GM23248 (cell line): Measurements from ENCODE around the gene EPHB4. TPM values are rescaled to one million over a fixed set of nuclear protein-coding genes. Genes with fewer than 3 reads are reported as not detected.
"Not testable (repeated sequence)": the region's sequence is repeated elsewhere in the genome, so short reads cannot be mapped to it uniquely, and the experiment has no call there.

Experiments
- DNase-seq: peaks from one replicate; pipeline ENCODE4 v3.0.0-alpha.2; 2015
- H2AFZ ChIP-seq: fragments of 200-600 bp; sonication (generic); 2 replicates; pipeline ENCODE4 v1.6.1; 2016; ENCODE audit warnings: antibody characterized with exemption
- H3F3A ChIP-seq: fragments of 200-600 bp; sonication (generic); 2 replicates; pipeline ENCODE4 v1.6.1; 2016; ENCODE audit warnings: mild to moderate bottlenecking, antibody characterized with exemption, mixed run types; ENCODE audit not compliant: insufficient read depth
- H3K27ac ChIP-seq: fragments of 200-600 bp; sonication (generic); 2 replicates; pipeline ENCODE4 v1.5.1; 2016; ENCODE audit warnings: mild to moderate bottlenecking
- H3K27me3 ChIP-seq: fragments of 200-600 bp; sonication (generic); replicated peaks from 2 replicates; pipeline ENCODE4 v1.6.1; 2016; ENCODE audit warnings: mild to moderate bottlenecking; ENCODE audit not compliant: insufficient read depth
- H3K36me3 ChIP-seq: fragments of 200-600 bp; sonication (generic); 2 replicates; pipeline ENCODE4 v1.6.1; 2016; ENCODE audit warnings: low read depth, mild to moderate bottlenecking
- H3K4me1 ChIP-seq: fragments of 200-600 bp; sonication (generic); 2 replicates; pipeline ENCODE4 v1.6.1; 2016; ENCODE audit warnings: mild to moderate bottlenecking; ENCODE audit not compliant: insufficient read depth
- H3K4me2 ChIP-seq: fragments of 200-600 bp; sonication (generic); one replicate; pipeline ENCODE4 v1.6.1; 2016; ENCODE audit warnings: mild to moderate bottlenecking; ENCODE audit not compliant: unreplicated experiment
- H3K4me3 ChIP-seq: fragments of 200-600 bp; sonication (generic); 2 replicates; pipeline ENCODE4 v1.5.1; 2016; ENCODE audit warnings: mild to moderate bottlenecking
- H3K79me2 ChIP-seq: fragments of 200-600 bp; sonication (generic); 2 replicates; pipeline ENCODE4 v1.6.1; 2016; ENCODE audit warnings: mild to moderate bottlenecking; ENCODE audit not compliant: insufficient read depth
- H3K9ac ChIP-seq: fragments of 200-600 bp; sonication (generic); 2 replicates; pipeline ENCODE4 v1.6.1; 2016; ENCODE audit warnings: mild to moderate bottlenecking
- H3K9me2 ChIP-seq: fragments of 200-600 bp; sonication (generic); 2 replicates; pipeline ENCODE4 v1.6.1; 2016; ENCODE audit warnings: mixed run types, mild to moderate bottlenecking, moderate library complexity; ENCODE audit not compliant: insufficient read depth
- H3K9me3 ChIP-seq: fragments of 200-600 bp; sonication (generic); one replicate; pipeline ENCODE4 v1.6.1; 2017; ENCODE audit warnings: low read depth
- H4K20me1 ChIP-seq: fragments of 200-600 bp; sonication (generic); 2 replicates; pipeline ENCODE4 v1.6.0; 2016; ENCODE audit not compliant: insufficient read depth
- EZH2 ChIP-seq: fragments of 200-600 bp; sonication (generic); IDR thresholded peaks from 2 replicates; pipeline ENCODE4 v1.6.1; 2018; ENCODE audit warnings: antibody characterized with exemption, mild to moderate bottlenecking; ENCODE audit not compliant: insufficient read depth, poor library complexity, severe bottlenecking
- EZH2phosphoT487 ChIP-seq: fragments of 200-600 bp; sonication (generic); IDR thresholded peaks from 2 replicates; pipeline ENCODE4 v1.6.1; 2018; ENCODE audit warnings: antibody characterized with exemption, moderate library complexity, mild to moderate bottlenecking, low read depth; ENCODE audit not compliant: insufficient read depth
- WGBS, 2 experiments: methylation state at CpG; one replicate each; pipeline ENCODE4 v1.1.6; 2015 to 2017; ENCODE audit warnings: low lambda C conversion rate in 2 of 2, low coverage in 1 of 2; ENCODE audit errors: missing lambda C conversion rate in 2 of 2; 5-methylcytosine and 5-hydroxymethylcytosine counted together
- in situ Hi-C: fragments of 300-500 bp; cut with MboI; formaldehyde crosslinking; loops from 2 replicates; pipeline ENCODE4 v1.15.0; 2020
- polyA plus RNA-seq: library from polyadenylated mRNA; unstranded; fragments of >200 nt; fragmentation: Nextera tagmentation; extraction: Ambion mirVana; gene quantifications from 2 replicates; pipeline ENCODE4 v1.2.1, GENCODE V29; 2016
- total RNA-seq: library from RNA; depleted of rRNA; stranded (reverse); fragments of >200 nt; shearing (Covaris generic); gene quantifications from 2 replicates; pipeline ENCODE4 v1.2.3, GENCODE V29; 2014

The EPHB4 gene
- total and polyA plus RNA-seq, 2 experiments from 2014 or later = 6.7 to 32.9 TPM

- no peaks in the 10 kb centered on the region for H3F3A ChIP-seq
- no peaks in the 10 kb centered on the region for H4K20me1 ChIP-seq
- H3K4me2 ChIP-seq = no peak overlapping the region
- no peaks in the 10 kb centered on the region for H3K27me3 ChIP-seq
- TF ChIP-seq EZH2phosphoT487 (no peak), EZH2 (no peak)
- H3K4me1 ChIP-seq = no peaks in the 10 kb centered on the region
- H3K9ac ChIP-seq = no peak overlapping the region
- 88 to 90% methylated on average over 20 to 22 of the region's 22 CpGs for WGBS, 2 experiments
- no peaks in the 10 kb centered on the region for H3K79me2 ChIP-seq
- H3K9me3 ChIP-seq = no peaks in the 10 kb centered on the region
- no peak overlapping the region for H3K27ac ChIP-seq
- H3K4me3 ChIP-seq = no peak overlapping the region
- H3K36me3 ChIP-seq = peaks cover 14% of the 10 kb centered on the region; the same call in 1 of the 2 replicates
- DNase-seq = no peak
- H2AFZ ChIP-seq = no peak overlapping the region
- no peaks in the 10 kb centered on the region for H3K9me2 ChIP-seq
- in situ Hi-C loops = no loop called here
Observed at GRCh38 chr7:100812729-100813128, 14.6 kb downstream of the EPHB4 start.

DNA sequence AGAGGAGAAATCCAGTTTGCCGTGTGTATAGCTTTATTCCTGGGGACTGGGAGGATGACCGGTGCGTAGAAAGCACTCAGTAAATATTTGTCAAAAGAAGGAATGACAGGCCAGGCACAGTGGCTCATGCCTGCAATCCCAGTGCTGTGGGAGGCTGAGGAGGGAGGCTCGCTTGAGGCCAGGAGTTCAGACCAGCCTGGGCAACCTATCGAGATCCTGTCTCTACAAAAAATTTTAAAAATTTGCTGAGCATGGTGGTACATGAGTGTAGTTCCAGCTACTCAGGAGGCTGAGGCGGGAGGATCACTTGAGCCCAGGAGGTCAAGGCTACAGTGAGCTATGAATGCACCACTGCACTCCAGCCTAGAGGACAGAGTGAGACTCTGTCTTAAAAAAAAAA, 15.8 kb downstream of the EPHB4 start:
- in situ Hi-C loops = no loop called here
- no peak overlapping the region for H3K4me3 ChIP-seq
- no peaks in the 10 kb centered on the region for H3K9me3 ChIP-seq
- 93 to 94% methylated on average over 6 of the region's 6 CpGs for WGBS, 2 experiments
- no peak overlapping the region for H2AFZ ChIP-seq
- no peaks in the 10 kb centered on the region for H4K20me1 ChIP-seq
- TF ChIP-seq EZH2 = no peak
- no peak for TF ChIP-seq EZH2phosphoT487
- H3K27me3 ChIP-seq = no peaks in the 10 kb centered on the region
- H3K9ac ChIP-seq = no peak overlapping the region
- no peaks in the 10 kb centered on the region for H3K79me2 ChIP-seq
- H3K36me3 ChIP-seq = peaks cover 14% of the 10 kb centered on the region; the same call in 1 of the 2 replicates
- DNase-seq = no peak
- no peak overlapping the region for H3K4me2 ChIP-seq
- no peaks in the 10 kb centered on the region for H3K9me2 ChIP-seq
- no peaks in the 10 kb centered on the region for H3F3A ChIP-seq
- H3K4me1 ChIP-seq = no peaks in the 10 kb centered on the region
- H3K27ac ChIP-seq = no peak overlapping the region

DNA sequence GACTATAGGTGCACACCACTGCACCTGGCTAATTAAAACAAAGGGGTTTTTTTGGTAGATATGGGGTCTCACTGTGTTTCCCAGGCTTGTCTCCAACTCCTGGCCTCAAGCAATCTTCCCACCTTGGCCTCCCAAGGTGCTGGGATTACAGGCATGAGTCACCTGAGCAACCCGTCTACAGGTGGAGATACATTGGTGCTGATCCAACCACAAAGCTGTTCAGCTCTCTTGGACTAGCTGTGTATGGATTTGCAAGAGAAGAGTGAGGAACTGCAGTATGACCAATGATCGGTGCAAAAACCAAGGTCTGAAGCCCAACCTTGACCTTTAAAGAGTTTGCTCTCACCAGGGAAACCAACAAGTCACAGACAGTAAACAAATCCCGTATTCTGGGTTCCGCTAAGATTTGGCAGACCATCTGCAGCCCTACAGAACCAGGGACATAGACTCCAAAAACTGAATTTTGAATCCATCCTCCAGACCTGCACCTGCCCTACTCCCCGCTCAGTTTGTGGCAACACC, 18.9 kb downstream of the EPHB4 start:
- no peak for DNase-seq
- in situ Hi-C loops = no loop called here
- no peaks in the 10 kb centered on the region for H3K9me3 ChIP-seq
- 72 to 83% methylated on average over 5 of the region's 5 CpGs for WGBS, 2 experiments
- H3K9me2 ChIP-seq = no peaks in the 10 kb centered on the region
- H3K4me2 ChIP-seq = no peak overlapping the region
- H4K20me1 ChIP-seq = no peaks in the 10 kb centered on the region
- H3K27me3 ChIP-seq = no peaks in the 10 kb centered on the region
- H3K4me1 ChIP-seq = peaks cover 7% of the 10 kb centered on the region
- H3K79me2 ChIP-seq = no peaks in the 10 kb centered on the region
- H3K4me3 ChIP-seq = no peak overlapping the region
- H3K36me3 ChIP-seq = peaks cover 9% of the 10 kb centered on the region; the same call in 1 of the 2 replicates
- no peaks in the 10 kb centered on the region for H3F3A ChIP-seq
- no peak overlapping the region for H3K9ac ChIP-seq
- no peak overlapping the region for H2AFZ ChIP-seq
- TF ChIP-seq EZH2 (no peak), EZH2phosphoT487 (no peak)
- no peak overlapping the region for H3K27ac ChIP-seq

DNA sequence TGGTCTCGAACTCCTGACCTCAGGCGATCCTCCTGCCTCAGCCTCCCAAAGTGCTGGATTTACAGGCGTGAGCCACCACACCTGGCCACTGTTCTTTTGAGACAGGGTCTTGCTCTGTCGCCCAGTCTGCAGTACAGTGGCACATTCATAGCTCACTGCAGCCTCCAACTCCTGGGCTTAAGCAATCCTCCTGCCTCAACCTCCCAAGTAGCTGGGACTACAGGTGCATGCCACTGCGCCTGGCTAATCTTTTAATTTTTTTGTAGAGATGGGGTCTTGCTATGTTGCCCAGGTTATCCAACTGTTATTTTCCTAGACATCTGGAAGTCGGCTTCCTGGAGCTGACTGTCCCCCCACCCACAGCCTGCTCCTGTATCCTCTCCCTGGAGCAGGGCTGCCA, 20.4 kb downstream of the EPHB4 start:
- peaks cover 23% of the 10 kb centered on the region for H3K4me1 ChIP-seq
- H3K27me3 ChIP-seq, H3K27ac ChIP-seq, H3K4me3 ChIP-seq, H3K9me3 ChIP-seq, H3K9me2 ChIP-seq, H3K9ac ChIP-seq, H2AFZ ChIP-seq, H4K20me1 ChIP-seq, DNase-seq, H3F3A ChIP-seq, H3K79me2 ChIP-seq, H3K36me3 ChIP-seq, in situ Hi-C loops, H3K4me2 ChIP-seq: not testable (repeated sequence)
- 85 to 94% methylated on average over 6 of the region's 6 CpGs for WGBS, 2 experiments

DNA sequence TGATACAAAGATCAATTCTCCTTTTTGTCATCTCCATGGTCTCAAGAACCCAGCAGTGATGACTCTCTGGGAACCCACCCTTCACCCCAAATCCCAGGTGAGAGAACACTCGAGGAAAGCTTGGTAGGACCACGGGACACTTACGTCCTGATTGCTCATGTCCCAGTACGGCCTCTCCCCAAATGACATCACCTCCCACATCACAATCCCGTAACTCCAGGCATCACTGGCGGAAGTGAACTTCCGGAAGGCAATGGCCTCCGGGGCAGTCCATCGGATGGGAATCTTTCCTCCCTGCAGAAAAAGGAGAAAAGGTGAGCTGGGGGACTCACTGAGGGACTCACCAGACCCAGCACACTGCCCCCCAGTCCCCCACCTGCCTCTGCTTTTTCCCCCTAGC, 21.0 kb downstream of the EPHB4 start:
- Histone ChIP-seq H3K9me3 (no peaks in the 10 kb centered on the region), H3K4me2 (no peak overlapping the region), H3K27ac (no peak overlapping the region), H3K4me1 (peaks cover 25% of the 10 kb centered on the region), H2AFZ (no peak overlapping the region), H3K79me2 (no peaks in the 10 kb centered on the region), H3K9ac (no peak overlapping the region), H3K36me3 (peaks cover 7% of the 10 kb centered on the region; the same call in 1 of the 2 replicates), H3F3A (0 out of 2 replicates have a peak, but pooled peaks cover 3% of the 10 kb centered on the region), H3K4me3 (no peak overlapping the region), H4K20me1 (no peaks in the 10 kb centered on the region), H3K9me2 (no peaks in the 10 kb centered on the region), H3K27me3 (no peaks in the 10 kb centered on the region)
- TF ChIP-seq EZH2 = no peak
- no peak for TF ChIP-seq EZH2phosphoT487
- no peak for DNase-seq
- in situ Hi-C loops = no loop called here
- 92 to 94% methylated on average over 9 of the region's 9 CpGs for WGBS, 2 experiments
